Adipose tissue (tissue), 3 donors: Measurements from ENCODE around the gene CALY. TPM values are rescaled to one million over a fixed set of nuclear protein-coding genes. Genes with fewer than 3 reads are reported as not detected.

Source experiments
- H3K27ac ChIP-seq: one replicate; pipeline ENCODE4 v1.5.1; 2013; ENCODE audit warnings: low read depth, low read length
- WGBS, 3 donors: extraction: QIAGEN DNeasy Blood & Tissue Kit; methylation state at CpG; one replicate each; pipeline ENCODE4 v1.1.7; 2013; 5-methylcytosine and 5-hydroxymethylcytosine counted together
- polyA plus RNA-seq, 3 donors: library from polyadenylated mRNA; stranded (reverse); fragments of 200-250 nt; gene quantifications; one replicate each; pipeline ENCODE4 v1.2.3, GENCODE V29; 2013
- donor health status: healthy with polysubstance abuse.
- donor health status: Bipolar disorder and iron deficiency.
- donor health status: healthy.

CALY gene
- polyA plus RNA-seq, 3 donors = 0.95 TPM; not detected in 2

DNA sequence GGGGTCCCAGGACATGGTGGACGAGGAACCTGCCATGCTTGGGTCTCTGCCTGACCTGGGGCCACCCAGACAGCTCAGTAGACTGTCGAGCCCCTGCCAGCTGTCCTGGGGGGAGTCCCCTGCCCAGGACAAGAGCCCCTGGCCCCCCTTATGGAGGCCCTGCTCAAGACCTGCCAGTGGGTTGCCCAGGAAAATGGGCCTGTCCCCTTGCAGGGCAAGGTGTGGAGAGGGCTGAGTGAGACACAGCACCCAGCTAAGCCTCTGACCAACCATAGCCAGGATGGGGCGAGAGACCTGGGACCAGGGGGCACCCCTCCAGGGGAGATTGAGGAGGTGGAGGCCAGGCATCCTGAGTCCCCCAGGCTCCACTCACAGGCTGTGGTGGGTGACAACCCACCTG lies 19.3 kb upstream of the CALY start:
- H3K27ac ChIP-seq = no peak overlapping the region
- 93 to 98% (median 98%) methylated on average over 3 of the region's 3 CpGs for WGBS, 3 donors

- 89 to 96% (median 94%) methylated on average over 6 of the region's 6 CpGs for WGBS, 3 donors
- H3K27ac ChIP-seq = no peak overlapping the region
Measured at GRCh38 chr10:133355266-133355665, 18.6 kb upstream of the CALY start.

DNA sequence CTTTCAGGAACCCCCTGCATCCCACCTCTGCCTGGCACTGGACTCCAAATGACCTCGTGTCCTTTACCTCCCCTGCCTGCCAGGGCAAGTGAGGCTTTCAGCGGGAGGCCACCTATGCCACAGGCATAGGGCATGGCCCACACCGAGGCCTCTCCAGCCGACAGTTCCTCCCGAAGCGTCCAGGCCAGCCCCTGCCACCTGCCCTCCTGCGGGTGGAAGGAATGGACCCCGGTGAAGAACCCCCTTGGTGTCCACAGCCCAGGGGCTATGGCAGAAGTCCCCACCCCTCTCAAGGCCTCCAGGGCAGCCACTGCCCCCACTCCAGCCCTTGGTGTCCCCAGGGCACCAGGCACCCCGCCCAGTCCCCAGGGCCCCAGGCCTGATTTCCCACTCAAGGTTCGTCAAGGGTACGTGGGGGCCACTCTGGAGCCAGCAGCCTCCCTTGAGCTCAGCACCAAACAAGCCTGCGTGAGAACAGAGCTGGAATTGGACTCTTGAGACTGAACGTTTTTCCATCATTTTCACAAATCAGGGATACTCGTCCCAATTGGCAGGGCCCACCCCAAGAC lies 18.1 kb upstream of the CALY start:
- WGBS, 3 donors = 91 to 95% (median 92%) methylated on average over 14 of the region's 14 CpGs
- H3K27ac ChIP-seq = no peak overlapping the region

DNA sequence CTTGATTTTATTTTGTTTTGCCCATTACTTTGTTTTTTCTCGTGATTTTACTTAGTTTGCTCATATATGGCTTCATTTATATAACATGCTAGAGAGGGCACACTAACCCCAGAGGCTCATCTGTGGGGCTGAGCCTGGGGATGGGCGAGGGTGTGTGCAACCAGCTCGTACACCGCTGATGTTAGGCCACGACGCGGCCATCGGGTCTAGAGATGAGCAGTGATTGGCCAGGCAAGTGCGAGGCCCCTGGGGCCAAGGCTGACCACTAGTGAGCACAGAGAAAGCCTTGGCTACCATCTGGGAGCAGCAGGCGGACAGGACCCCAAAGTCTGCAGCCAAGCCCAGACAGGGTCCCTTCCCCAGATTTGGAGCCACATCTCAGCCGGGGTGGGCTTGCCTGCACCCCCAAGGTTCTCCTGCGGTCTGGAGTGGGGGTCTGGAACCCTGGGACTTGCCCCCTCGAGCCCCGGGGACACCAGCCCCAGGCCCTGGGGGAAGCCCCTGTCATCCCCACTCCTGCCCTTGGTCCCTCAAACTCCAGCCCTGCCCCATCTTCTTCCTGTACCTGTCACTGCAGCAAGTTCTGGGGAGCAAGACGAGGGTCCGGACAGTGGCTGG lies 17.4 kb upstream of the CALY start:
- no peak overlapping the region for H3K27ac ChIP-seq
- 85 to 89% (median 88%) methylated on average over 14 to 16 of the region's 16 CpGs for WGBS, 3 donors

GRCh38 chr10:133353202-133353959 lies 16.7 kb upstream of the CALY start:
- WGBS, 3 donors = 59 to 82% (median 81%) methylated on average over 16 of the region's 16 CpGs
- no peak overlapping the region for H3K27ac ChIP-seq

GRCh38 chr10:133351408-133352318 lies 15.0 kb upstream of the CALY start:
- WGBS, 3 donors = 64 to 69% (median 69%) methylated on average over 24 of the region's 24 CpGs
- H3K27ac ChIP-seq = no peak overlapping the region

DNA sequence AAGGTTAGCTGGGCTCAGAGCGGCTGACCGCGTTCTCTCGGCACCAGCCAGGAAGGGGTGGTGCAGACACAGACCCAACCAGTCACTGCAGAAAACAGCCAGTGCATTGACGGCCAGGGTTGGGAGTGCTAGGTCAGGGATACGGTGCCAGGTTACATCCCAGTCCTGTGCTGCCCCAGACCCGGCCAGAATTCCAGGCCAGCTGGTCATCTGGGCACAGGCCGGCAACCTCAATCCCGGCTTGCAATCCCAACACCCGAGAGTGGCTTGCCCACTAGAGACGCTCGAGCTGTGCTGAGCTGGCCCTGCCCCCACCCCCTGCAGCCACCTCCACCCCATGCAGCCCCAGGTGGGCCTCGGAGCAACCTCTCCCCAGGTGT lies 14.2 kb upstream of the CALY start:
- WGBS, 3 donors = 38 to 67% (median 48%) methylated on average over 12 to 13 of the region's 13 CpGs
- H3K27ac ChIP-seq = no peak overlapping the region

DNA sequence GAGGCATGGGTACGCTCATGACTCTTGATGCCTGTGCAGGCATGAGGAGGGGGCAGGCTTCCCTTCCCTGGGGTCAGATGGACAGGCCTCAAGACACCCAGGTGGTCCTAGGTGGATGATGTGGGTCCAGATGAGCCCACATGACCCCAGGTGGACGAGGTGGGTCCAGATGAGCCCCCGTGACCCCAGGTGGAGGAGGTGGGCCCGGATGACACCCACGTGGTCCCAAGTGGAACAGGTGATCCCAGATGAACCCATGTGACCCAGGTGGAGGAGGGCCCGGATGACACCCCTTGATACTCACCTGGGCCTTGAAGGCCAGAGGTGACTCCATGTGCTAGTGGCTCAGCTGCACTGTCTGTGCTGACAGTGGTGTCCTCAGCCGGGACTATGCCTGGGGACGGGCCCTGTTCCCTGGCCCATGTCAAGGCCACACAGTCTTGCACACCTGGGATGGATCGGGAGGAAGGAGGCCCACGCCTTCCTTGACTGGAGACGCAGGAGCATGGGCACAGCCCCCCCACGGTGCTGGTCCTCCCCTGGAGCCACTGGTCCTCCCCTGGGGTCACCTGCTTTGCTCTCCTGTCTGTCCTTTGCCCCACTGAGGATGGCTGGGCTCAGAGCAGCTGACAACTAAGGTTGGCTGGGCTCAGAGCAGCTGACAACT lies 13.7 kb upstream of the CALY start:
- whole genome bisulfite sequencing, 3 donors = 74 to 78% (median 76%) methylated on average over 12 of the region's 12 CpGs
- H3K27ac ChIP-seq = no peak overlapping the region

DNA sequence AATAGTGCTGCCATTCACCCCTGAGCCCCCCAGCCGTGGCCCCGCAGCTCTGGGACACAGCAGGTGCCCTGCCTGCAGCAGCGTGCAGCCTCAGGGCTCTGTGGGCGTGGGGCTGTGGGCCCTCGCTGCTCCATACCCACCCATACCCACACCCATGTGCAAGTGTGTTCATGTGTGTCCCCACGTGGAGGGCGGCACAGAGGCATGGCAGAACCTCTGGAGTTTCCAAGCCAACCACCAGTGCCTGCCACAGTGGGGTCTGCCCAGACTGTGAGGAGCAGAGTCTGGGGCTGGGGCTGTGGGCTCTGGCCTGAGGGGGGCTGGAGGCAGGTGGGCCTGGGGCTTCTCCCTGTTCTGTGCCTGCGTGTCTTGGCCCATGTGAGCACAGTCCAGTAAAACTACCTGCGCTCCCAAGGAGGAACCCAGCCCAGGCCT lies 12.9 kb upstream of the CALY start:
- WGBS, 3 donors = 69 to 74% (median 70%) methylated on average over 9 of the region's 9 CpGs
- H3K27ac ChIP-seq = no peak overlapping the region

GRCh38 chr10:133349160-133349568 lies 12.5 kb upstream of the CALY start:
- 79 to 85% (median 80%) methylated on average over 8 of the region's 8 CpGs for WGBS, 3 donors
- no peak overlapping the region for H3K27ac ChIP-seq

GRCh38 chr10:133347710-133348517 lies 11.2 kb upstream of the CALY start:
- 52 to 59% (median 56%) methylated on average over 15 to 16 of the region's 16 CpGs for WGBS, 3 donors
- no peak overlapping the region for H3K27ac ChIP-seq

DNA sequence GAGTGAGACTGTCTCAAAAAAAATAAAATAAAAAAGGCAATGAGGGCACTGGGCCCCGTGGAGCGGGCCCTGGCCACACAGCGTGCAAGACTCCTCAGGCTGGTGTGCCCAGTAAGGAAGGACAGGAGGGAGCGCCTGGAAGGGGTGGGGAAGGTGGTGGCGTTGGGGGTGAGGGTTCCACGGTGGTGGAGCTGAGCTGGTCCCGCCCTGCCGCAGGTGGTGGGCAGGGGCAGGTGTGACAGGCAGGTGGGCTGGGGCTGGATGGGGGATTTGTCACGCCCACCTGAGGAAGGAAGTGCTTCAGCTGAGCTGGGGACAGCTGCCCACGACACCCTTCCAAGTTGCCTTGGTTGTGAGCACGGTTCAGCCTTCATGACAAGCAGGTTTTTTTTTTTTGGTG lies 9.7 kb upstream of the CALY start:
- WGBS, 3 donors = 50 to 58% (median 53%) methylated on average over 11 of the region's 11 CpGs

GRCh38 chr10:133344236-133344635 lies 7.5 kb upstream of the CALY start:
- H3K27ac ChIP-seq = no peak overlapping the region
- 64 to 70% (median 68%) methylated on average over 5 of the region's 5 CpGs for WGBS, 3 donors

More for the DNA sequence above, 9.7 kb upstream of the CALY start:
- H3K27ac ChIP-seq = no peak overlapping the region

DNA sequence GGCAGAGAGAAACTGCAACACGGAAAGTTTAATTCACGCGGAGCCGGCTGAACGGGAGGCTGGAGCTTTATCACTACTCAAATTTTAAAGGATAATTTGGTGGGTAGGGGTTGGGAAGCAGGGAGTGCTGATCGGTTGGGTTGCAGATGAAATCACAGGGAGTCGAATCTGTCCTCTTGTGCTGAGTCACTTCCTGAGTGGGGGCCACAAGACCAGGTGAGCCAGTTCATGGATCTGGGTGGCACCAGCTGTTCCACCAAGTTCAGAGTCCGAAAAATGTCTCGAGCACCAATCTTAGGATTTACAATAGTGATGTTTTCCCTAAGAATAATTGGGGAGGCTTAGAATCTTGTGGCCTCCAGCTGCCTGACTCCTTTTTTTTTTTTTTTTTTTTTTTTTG lies 6.9 kb upstream of the CALY start:
- WGBS, 3 donors = 52 to 61% (median 59%) methylated on average over 9 of the region's 9 CpGs

DNA sequence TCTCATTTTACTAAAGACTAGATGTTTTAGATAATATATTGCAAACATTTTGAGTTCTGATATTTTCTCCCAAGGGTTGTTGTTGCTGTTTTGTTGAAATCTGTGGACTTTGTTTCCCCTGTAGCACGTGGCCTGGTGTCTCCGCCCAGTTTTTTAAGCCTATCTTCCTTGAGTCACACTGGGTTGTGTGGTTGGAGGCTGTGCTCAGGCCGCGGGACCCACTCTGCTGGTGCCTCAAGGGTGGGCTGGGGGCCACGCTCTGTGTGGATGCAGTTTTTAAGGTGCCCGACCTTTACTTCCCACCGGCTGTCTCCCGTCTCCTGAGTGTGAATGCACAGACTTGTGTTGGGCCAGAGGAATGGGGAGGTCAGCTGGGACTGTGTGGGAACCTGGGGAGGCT lies 6.2 kb upstream of the CALY start:
- no peak overlapping the region for H3K27ac ChIP-seq
- WGBS, 3 donors = 69 to 79% (median 74%) methylated on average over 8 of the region's 8 CpGs

More for the DNA sequence above, 6.9 kb upstream of the CALY start:
- H3K27ac ChIP-seq = no peak overlapping the region

GRCh38 chr10:133341983-133342382 lies 5.3 kb upstream of the CALY start:
- H3K27ac ChIP-seq = no peak overlapping the region
- whole genome bisulfite sequencing, 3 donors = 82 to 87% (median 83%) methylated on average over 4 of the region's 4 CpGs

- no peak overlapping the region for H3K27ac ChIP-seq
- WGBS, 3 donors = 90 to 91% (median 90%) methylated on average over 13 of the region's 13 CpGs
Measured at GRCh38 chr10:133339708-133340380, 3.1 kb upstream of the CALY start.
